Lower lobe of right lung (tissue), 2 donors: ENCODE data around the gene KAT2B. TPM values are rescaled to one million over a fixed set of nuclear protein-coding genes. Genes with fewer than 3 reads are reported as not detected.

Experiments used
- ATAC-seq, 2 donors: fragments of 200-7000 bp; cut with Tn5 transposase; one replicate each; pipeline ENCODE4 v1.9.1; 2020 to 2022; ENCODE audit warnings: mild to moderate bottlenecking in 2 of 2, moderate library complexity in 2 of 2
- DNase-seq: peaks from one replicate; pipeline ENCODE4 v3.0.0-alpha.2; 2020
- H3K27ac ChIP-seq: fragments of 200-600 bp; one replicate; pipeline ENCODE4 v1.8.0; 2022
- H3K27me3 ChIP-seq: fragments of 200-600 bp; one replicate; pipeline ENCODE4 v1.8.0; 2022; ENCODE audit warnings: low read depth
- H3K36me3 ChIP-seq: fragments of 200-600 bp; one replicate; pipeline ENCODE4 v1.8.0; 2022; ENCODE audit warnings: mild to moderate bottlenecking
- H3K4me1 ChIP-seq: fragments of 200-600 bp; one replicate; pipeline ENCODE4 v1.8.0; 2022
- H3K4me3 ChIP-seq: fragments of 200-600 bp; one replicate; pipeline ENCODE4 v1.8.0; 2022; ENCODE audit warnings: mild to moderate bottlenecking
- H3K9me3 ChIP-seq: fragments of 200-600 bp; one replicate; pipeline ENCODE4 v1.8.0; 2022
- CTCF ChIP-seq: fragments of 200-600 bp; IDR thresholded peaks from one replicate; pipeline ENCODE4 v1.8.0; 2022; ENCODE audit warnings: antibody characterized with exemption, mild to moderate bottlenecking
- intact Hi-C: fragments of 100-400 bp; cut with DNase I; formaldehyde crosslinking; loops from one replicate; pipeline ENCODE4 v1.11.0; 2022
- total RNA-seq: library from RNA; stranded (reverse); fragmentation: NEBNext Ultra II Directional; extraction: Animal tissue kit (Norgen Biotek cat#: 25700); gene quantifications from one replicate; pipeline ENCODE4 v1.2.1, GENCODE V29; 2021
- donor health status: DM: no; HTN: yes; CAD: no; lungs with severe emphysema.

Gene KAT2B
- total RNA-seq, 1 donor from 2014 or later, result 41.4 TPM

DNA sequence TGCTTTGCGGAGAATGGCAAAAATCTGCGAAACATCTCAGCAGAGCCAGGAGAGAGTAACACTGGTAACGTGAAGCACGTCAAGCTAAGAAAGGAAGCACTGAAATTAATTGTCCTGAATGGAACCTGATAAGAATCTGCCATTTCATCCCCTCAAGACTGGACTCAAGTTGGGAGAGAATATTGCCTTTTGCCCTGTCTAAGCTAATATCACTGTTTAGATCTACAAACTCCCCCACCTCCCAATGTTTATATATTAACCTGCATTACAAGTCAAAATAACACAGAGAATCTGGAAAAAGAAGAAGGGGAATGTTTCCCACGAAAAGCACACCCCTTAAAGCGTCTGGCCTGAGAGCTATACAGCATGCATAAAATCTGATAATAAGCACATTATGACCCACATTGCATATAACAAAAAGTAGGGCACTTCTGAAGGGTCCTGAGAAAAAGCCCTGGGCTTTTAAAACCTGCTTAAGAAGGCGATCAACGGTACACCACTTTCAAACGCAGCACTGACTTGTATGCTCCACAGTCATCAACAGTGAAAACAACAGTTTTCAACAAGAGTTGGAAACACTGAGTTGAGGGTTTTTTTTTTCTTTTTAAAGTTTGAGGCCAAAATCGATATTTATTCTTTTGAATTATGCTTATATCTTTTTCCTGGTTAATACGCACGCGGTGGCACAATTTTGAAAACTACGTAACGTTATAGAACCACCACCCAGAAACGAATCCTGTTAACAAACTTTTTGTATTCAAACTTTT, 1.4 kb upstream of the KAT2B start:
- no peak for TF ChIP-seq CTCF
- intact Hi-C loops, result no loop called here
- ATAC-seq, result no peak

DNA sequence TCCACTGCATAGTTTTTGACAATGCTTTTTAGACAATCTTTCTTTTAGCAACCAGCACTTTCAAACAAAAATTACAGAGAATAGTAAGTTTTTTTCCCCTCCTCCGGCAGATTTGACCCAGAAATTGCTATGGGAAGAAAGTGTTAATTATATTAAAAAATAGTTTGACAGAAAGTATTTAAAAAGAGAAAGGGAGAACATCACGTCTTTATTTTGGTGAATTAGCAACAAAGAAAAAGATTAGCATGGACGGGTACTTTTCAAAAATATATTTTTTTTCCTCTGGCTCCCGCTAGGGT, 831 bp upstream of the KAT2B start:
- no peak for ATAC-seq
- intact Hi-C loops, result no loop called here
- H3K36me3 ChIP-seq, result no peaks in the 10 kb centered on the region

More for the DNA sequence above, 1.4 kb upstream of the KAT2B start:
- Histone ChIP-seq H3K9me3 (no peaks in the 10 kb centered on the region), H3K27ac (peak overlapping the region; percentile 91), H3K4me3 (peak overlapping the region; percentile 80), H3K4me1 (peaks cover 33% of the 10 kb centered on the region), H3K27me3 (no peaks in the 10 kb centered on the region), H3K36me3 (no peaks in the 10 kb centered on the region)
- no peak for DNase-seq

DNA sequence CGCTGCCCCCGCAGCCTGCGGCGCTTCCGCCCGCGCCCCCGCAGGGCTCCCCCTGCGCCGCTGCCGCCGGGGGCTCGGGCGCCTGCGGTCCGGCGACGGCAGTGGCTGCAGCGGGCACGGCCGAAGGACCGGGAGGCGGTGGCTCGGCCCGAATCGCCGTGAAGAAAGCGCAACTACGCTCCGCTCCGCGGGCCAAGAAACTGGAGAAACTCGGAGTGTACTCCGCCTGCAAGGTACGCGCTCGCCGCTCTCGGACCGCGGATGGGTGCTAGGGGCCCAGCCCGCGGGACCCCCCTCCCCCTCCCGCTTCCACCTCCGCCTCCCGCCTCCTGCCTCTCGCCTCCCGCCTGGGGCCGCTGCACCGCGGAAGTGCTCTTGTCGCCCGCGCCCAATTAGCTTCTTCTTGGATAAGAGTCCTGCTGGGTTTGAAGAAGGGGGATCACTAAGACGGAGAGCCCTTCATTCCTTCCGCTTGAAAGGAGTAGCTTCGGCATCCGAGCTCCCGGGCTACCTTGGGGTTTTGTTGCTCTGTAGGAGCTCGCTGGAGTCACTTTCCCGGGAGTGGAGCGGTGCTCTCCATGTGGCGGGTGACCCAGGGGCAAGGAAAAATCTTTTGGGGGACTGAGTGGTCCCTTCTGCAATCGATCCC, 426 bp downstream of the KAT2B start:
- ATAC-seq (peak; percentile 70 to 75), DNase-seq (peak; percentile 87)
- no peak for TF ChIP-seq CTCF
- intact Hi-C loops, result no loop called here
- H3K4me3 ChIP-seq, result peak overlapping the region; percentile 80
- H3K27me3 ChIP-seq, result no peaks in the 10 kb centered on the region
- H3K27ac ChIP-seq, result peak overlapping the region; percentile 91
- H3K36me3 ChIP-seq, result no peaks in the 10 kb centered on the region
- H3K4me1 ChIP-seq, result peaks cover 45% of the 10 kb centered on the region
- no peaks in the 10 kb centered on the region for H3K9me3 ChIP-seq

More for the DNA sequence above, 831 bp upstream of the KAT2B start:
- no peaks in the 10 kb centered on the region for H3K9me3 ChIP-seq
- DNase-seq, result no peak
- H3K27me3 ChIP-seq, result no peaks in the 10 kb centered on the region
- peak overlapping the region; percentile 80 for H3K4me3 ChIP-seq
- H3K4me1 ChIP-seq, result peaks cover 39% of the 10 kb centered on the region
- no peak for TF ChIP-seq CTCF
- H3K27ac ChIP-seq, result peak overlapping the region; percentile 91

DNA sequence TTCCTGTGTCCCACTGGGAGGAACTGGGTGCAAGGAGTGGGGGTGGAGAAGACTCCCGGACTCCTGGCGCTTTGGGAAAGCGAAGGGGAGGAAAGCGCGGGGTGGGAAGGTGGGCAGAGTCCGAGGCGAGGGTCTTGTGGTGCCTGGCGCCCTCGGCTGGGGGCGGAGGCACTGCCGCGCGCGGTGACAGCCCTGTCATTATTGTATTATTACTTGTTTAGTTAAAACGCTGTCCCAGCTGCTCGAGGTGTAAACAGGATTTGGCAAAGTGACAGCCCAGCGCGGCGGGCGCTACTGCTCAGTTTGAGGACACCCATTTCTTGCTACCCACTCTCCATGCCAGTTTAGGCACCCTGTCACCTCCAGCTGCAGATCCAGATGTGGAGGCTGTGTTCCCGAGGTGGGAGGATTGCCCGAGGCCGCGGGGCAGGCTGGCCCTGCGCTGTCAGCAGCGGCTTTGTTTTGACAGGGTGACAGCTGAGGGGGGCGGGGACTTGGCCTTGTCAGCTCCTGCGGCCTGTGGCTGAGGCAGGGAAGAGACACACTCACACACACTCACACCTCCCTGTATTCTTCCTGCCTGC, 1.0 kb downstream of the KAT2B start:
- H3K4me1 ChIP-seq, result peaks cover 45% of the 10 kb centered on the region
- intact Hi-C loops, result no loop called here
- TF ChIP-seq CTCF, result no peak
- no peaks in the 10 kb centered on the region for H3K36me3 ChIP-seq
- H3K4me3 ChIP-seq, result peak overlapping the region; percentile 80
- H3K27ac ChIP-seq, result peak overlapping the region; percentile 91
- no peaks in the 10 kb centered on the region for H3K9me3 ChIP-seq
- ATAC-seq (peak; percentile 82 to 84), DNase-seq (peak; percentile 92)
- no peaks in the 10 kb centered on the region for H3K27me3 ChIP-seq

GRCh38 chr3:20042331-20042730, 2.1 kb downstream of the KAT2B start:
- Histone ChIP-seq H3K4me3 (no peak overlapping the region), H3K27me3 (no peaks in the 10 kb centered on the region), H3K36me3 (no peaks in the 10 kb centered on the region), H3K27ac (peak overlapping the region; percentile 91), H3K9me3 (no peaks in the 10 kb centered on the region), H3K4me1 (peaks cover 47% of the 10 kb centered on the region)
- ATAC-seq, result no peak
- TF ChIP-seq CTCF, result no peak
- no peak for DNase-seq
- intact Hi-C loops, result no loop called here
